Endodermal cell (in vitro differentiated cells): ENCODE measurements around the gene OGFOD2. TPM values are rescaled to one million over a fixed set of nuclear protein-coding genes. Genes with fewer than 3 reads are reported as not detected.

Experiments
- DNase-seq: peaks from one replicate; pipeline ENCODE4 v3.0.0-alpha.2; 2017
- H3K27ac ChIP-seq: 2 replicates; pipeline ENCODE4 v1.5.1; 2013; ENCODE audit warnings: mild to moderate bottlenecking, low read depth, low read length, moderate library complexity
- H3K27me3 ChIP-seq: 2 replicates; pipeline ENCODE4 v1.6.1; 2013; ENCODE audit warnings: mild to moderate bottlenecking, low read length, moderate library complexity; ENCODE audit not compliant: insufficient read depth, control insufficient read depth, poor library complexity, severe bottlenecking
- H3K36me3 ChIP-seq: 2 replicates; pipeline ENCODE4 v1.7.0; 2013; ENCODE audit warnings: mild to moderate bottlenecking, low read length, moderate library complexity; ENCODE audit not compliant: control insufficient read depth, insufficient read depth
- H3K4me1 ChIP-seq: one replicate; pipeline ENCODE4 v1.7.0; 2013; ENCODE audit warnings: low read length; ENCODE audit not compliant: control insufficient read depth, insufficient read depth
- H3K4me3 ChIP-seq: 2 replicates; pipeline ENCODE4 v1.5.1; 2013; ENCODE audit warnings: mild to moderate bottlenecking, low read length, moderate library complexity
- H3K9ac ChIP-seq: 2 replicates; pipeline ENCODE4 v1.6.1; 2013; ENCODE audit warnings: mild to moderate bottlenecking, low read length, moderate library complexity; ENCODE audit not compliant: poor library complexity, severe bottlenecking; ENCODE audit errors: extremely low read depth
- H3K9me3 ChIP-seq: 2 replicates; pipeline ENCODE4 v1.6.1; 2013; ENCODE audit warnings: mild to moderate bottlenecking, low read length, moderate library complexity; ENCODE audit not compliant: control insufficient read depth
- H3K27ac Mint-ChIP-seq: 2 replicates; pipeline ENCODE4 v1.8.0; 2020; ENCODE audit warnings: mixed read lengths
- H3K27me3 Mint-ChIP-seq: 2 replicates; pipeline ENCODE4 v1.8.0; 2021; ENCODE audit warnings: mild to moderate bottlenecking, mixed read lengths; ENCODE audit not compliant: insufficient read depth
- H3K36me3 Mint-ChIP-seq: 2 replicates; pipeline ENCODE4 v1.8.0; 2020; ENCODE audit warnings: low read depth, mixed read lengths
- H3K4me1 Mint-ChIP-seq: 2 replicates; pipeline ENCODE4 v1.8.0; 2020; ENCODE audit warnings: mixed read lengths
- H3K4me3 Mint-ChIP-seq: 2 replicates; pipeline ENCODE4 v1.8.0; 2020; ENCODE audit warnings: mild to moderate bottlenecking, moderate library complexity, mixed read lengths
- H3K9me3 Mint-ChIP-seq: 2 replicates; pipeline ENCODE4 v1.8.0; 2020; ENCODE audit warnings: mild to moderate bottlenecking, mixed read lengths
- WGBS, 2 experiments: methylation state at CpG; one replicate each; pipeline versions ENCODE4 v1.1.5 to v1.1.7; 2013; ENCODE audit warnings: missing lambda C conversion rate in 2 of 2, mixed read lengths in 1 of 2; ENCODE audit not compliant: insufficient coverage in 1 of 2, insufficient read length in 1 of 2; 5-methylcytosine and 5-hydroxymethylcytosine counted together
- total RNA-seq, 2 donors: library from RNA; stranded (reverse); fragmentation: NEBNext Ultra II Directional in 1 of 2; extraction: Animal tissue kit (Norgen Biotek cat#: 25700) in 1 of 2; gene quantifications; 2 replicates in 1 of 2; 3 replicates in 1 of 2; pipeline ENCODE4 v1.2.1, GENCODE V29; 2021
- TF ChIP-seq, protein P1 (sequence below): fragments of 200-600 bp; sonication (generic); conservative IDR thresholded peaks from 2 replicates; pipeline ENCODE4 v1.5.0; 2021; ENCODE audit warnings: antibody characterized with exemption, mild to moderate bottlenecking

OGFOD2 gene
- total RNA-seq, 2 donors from 2014 or later = 17.5 to 19.9 TPM

DNA sequence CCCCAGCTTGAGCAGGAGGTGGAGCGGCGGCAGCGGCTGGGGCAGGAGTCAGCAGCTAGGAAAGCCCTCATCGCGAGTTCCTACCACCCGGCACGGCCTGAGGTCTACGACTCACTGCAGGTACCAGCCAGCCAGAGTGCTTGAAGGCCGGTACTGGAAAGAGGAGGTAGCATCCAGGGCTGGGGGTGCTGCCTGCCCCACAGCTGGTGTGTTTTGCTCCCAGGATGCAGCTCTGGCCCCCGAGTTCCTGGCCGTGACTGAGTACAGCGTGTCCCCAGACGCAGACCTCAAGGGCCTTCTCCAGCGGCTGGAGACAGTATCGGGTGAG, 1.6 kb downstream of the OGFOD2 start:
- DNase-seq = peak; percentile 49
- Histone ChIP-seq H3K27me3 (no peaks in the 10 kb centered on the region), H3K4me3 (peak overlapping the region; percentile 92), H3K36me3 (peaks cover 14% of the 10 kb centered on the region), H3K9me3 (no peaks in the 10 kb centered on the region), H3K9ac (peak overlapping the region; percentile 92), H3K4me1 (peaks cover 8% of the 10 kb centered on the region), H3K27ac (no peak overlapping the region)
- WGBS, 2 experiments = 95 to 96% methylated on average over 8 to 15 of the region's 15 CpGs
- Mint-ChIP-seq H3K27ac (no peak overlapping the region), H3K4me3 (peak overlapping the region; percentile 96), H3K4me1 (peaks cover 15% of the 10 kb centered on the region), H3K9me3 (no peaks in the 10 kb centered on the region), H3K27me3 (no peaks in the 10 kb centered on the region), H3K36me3 (no peaks in the 10 kb centered on the region)
- TF ChIP-seq, protein P1, sequence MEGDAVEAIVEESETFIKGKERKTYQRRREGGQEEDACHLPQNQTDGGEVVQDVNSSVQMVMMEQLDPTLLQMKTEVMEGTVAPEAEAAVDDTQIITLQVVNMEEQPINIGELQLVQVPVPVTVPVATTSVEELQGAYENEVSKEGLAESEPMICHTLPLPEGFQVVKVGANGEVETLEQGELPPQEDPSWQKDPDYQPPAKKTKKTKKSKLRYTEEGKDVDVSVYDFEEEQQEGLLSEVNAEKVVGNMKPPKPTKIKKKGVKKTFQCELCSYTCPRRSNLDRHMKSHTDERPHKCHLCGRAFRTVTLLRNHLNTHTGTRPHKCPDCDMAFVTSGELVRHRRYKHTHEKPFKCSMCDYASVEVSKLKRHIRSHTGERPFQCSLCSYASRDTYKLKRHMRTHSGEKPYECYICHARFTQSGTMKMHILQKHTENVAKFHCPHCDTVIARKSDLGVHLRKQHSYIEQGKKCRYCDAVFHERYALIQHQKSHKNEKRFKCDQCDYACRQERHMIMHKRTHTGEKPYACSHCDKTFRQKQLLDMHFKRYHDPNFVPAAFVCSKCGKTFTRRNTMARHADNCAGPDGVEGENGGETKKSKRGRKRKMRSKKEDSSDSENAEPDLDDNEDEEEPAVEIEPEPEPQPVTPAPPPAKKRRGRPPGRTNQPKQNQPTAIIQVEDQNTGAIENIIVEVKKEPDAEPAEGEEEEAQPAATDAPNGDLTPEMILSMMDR = no peak

DNA sequence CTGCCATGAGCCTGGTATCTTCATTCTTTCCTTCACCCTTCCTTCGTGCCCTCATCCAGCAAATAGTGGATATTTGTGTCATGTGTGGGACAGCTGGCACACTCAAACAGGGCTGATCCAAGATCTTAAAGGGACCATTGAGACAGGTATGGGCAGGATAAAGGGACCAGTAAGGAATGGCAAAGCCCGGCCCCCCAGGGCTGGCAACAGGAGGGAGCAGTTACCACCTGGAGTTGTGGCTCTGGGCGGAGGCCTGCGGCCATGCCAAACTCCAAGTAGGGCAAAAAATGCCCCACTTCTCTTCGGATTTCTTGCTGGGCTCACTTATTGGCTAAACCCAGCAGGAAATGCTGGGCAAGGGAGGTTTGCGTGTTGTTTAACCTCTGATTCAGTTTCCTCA, 2.1 kb downstream of the OGFOD2 start:
- no peaks in the 10 kb centered on the region for H3K9me3 Mint-ChIP-seq
- Histone ChIP-seq H3K4me1 (peaks cover 11% of the 10 kb centered on the region), H3K9ac (no peak overlapping the region), H3K27ac (no peak overlapping the region), H3K27me3 (no peaks in the 10 kb centered on the region), H3K36me3 (peaks cover 15% of the 10 kb centered on the region), H3K9me3 (no peaks in the 10 kb centered on the region), H3K4me3 (no peak overlapping the region)
- WGBS, 2 experiments = 92 to 96% methylated on average over 6 of the region's 6 CpGs
- H3K27me3 Mint-ChIP-seq = no peaks in the 10 kb centered on the region
- no peak overlapping the region for H3K4me3 Mint-ChIP-seq
- H3K27ac Mint-ChIP-seq = no peak overlapping the region
- no peak for DNase-seq
- TF ChIP-seq, protein P1 = no peak
- H3K36me3 Mint-ChIP-seq = peaks cover 3% of the 10 kb centered on the region
- peaks cover 20% of the 10 kb centered on the region for H3K4me1 Mint-ChIP-seq

DNA sequence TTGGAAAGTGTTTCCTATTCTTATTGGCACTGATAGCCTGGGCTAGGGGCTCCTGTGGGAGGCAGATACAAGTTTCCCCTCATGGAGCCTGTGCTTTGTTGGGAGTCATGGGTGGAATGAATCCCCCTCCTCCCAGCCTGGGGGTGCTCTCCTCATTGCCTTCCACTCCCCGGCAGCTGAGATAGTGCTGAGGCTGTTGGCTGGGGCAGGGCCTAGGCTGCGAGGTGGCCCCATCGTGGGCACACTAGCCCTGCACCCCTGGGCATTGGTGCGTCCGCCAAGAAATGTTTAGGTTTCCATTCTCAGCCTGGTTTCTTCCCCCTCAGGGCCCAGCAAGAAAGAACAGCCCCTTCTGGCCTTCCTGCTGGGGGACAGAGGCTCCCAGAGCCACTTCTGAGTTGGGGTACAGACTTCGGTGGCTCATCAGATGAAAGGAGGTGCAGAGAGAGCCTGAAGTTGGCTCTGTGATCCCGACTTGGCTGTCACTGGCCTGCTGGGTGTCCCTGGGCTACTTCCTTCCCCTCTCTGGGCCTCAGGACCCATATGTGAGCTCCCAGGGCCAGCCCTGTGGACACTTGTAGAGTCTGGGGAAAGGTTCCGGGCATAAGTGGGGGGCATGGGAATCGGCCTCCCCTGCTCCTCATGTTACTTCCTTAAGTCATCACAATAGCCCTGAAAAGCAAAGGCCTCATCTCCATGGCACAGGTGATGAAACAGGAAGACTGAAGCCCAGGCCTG, 2.8 kb downstream of the OGFOD2 start:
- H3K9me3 Mint-ChIP-seq = no peaks in the 10 kb centered on the region
- Histone ChIP-seq H3K4me3 (no peak overlapping the region), H3K9ac (no peak overlapping the region), H3K9me3 (no peaks in the 10 kb centered on the region), H3K4me1 (peaks cover 11% of the 10 kb centered on the region), H3K36me3 (peaks cover 22% of the 10 kb centered on the region), H3K27me3 (no peaks in the 10 kb centered on the region), H3K27ac (no peak overlapping the region)
- H3K36me3 Mint-ChIP-seq = peaks cover 3% of the 10 kb centered on the region
- 96 to 100% methylated on average over 4 to 9 of the region's 9 CpGs for WGBS, 2 experiments
- no peak overlapping the region for H3K27ac Mint-ChIP-seq
- H3K4me1 Mint-ChIP-seq = peaks cover 20% of the 10 kb centered on the region
- no peak for DNase-seq
- no peaks in the 10 kb centered on the region for H3K27me3 Mint-ChIP-seq
- no peak overlapping the region for H3K4me3 Mint-ChIP-seq
- TF ChIP-seq, protein P1 = no peak
